GM12875 (cell line): Measurements from ENCODE around the gene SPON2.

Source experiments
- H3K4me3 ChIP-seq: one replicate; pipeline ENCODE4 v1.5.1; 2011; ENCODE audit warnings: low read depth, low read length, control low read depth
- CTCF ChIP-seq: IDR thresholded peaks from 2 replicates; pipeline ENCODE4 v1.5.1; 2011; ENCODE audit warnings: low read depth, mild to moderate bottlenecking, control low read depth, inconsistent platforms, low read length, moderate library complexity, borderline replicate concordance; ENCODE audit not compliant: insufficient read depth

The SPON2 gene

GRCh38 chr4:1216869-1217294 is 44.5 kb upstream of the SPON2 start:
- 0 out of 2 replicates have a peak, but pooled peaks have one; percentile 16 for TF ChIP-seq CTCF
- H3K4me3 ChIP-seq = no peak overlapping the region

- H3K4me3 ChIP-seq = no peak overlapping the region
- TF ChIP-seq CTCF = no peak
Observed at GRCh38 chr4:1216076-1216614, 43.8 kb upstream of the SPON2 start.

- no peak for TF ChIP-seq CTCF
- H3K4me3 ChIP-seq = no peak overlapping the region
Observed at GRCh38 chr4:1215141-1216075, 43.0 kb upstream of the SPON2 start.

- TF ChIP-seq CTCF = no peak
- no peak overlapping the region for H3K4me3 ChIP-seq
Observed at GRCh38 chr4:1214101-1215095, 42.0 kb upstream of the SPON2 start.

- H3K4me3 ChIP-seq = no peak overlapping the region
- TF ChIP-seq CTCF = no peak
Observed at GRCh38 chr4:1213336-1213995, 41.1 kb upstream of the SPON2 start.

GRCh38 chr4:1212546-1213335 is 40.4 kb upstream of the SPON2 start:
- no peak for TF ChIP-seq CTCF
- H3K4me3 ChIP-seq = no peak overlapping the region
